ENCODE results near the gene RRAS2.
"Not testable (repeated sequence)": the region's sequence is repeated elsewhere in the genome, so short reads cannot be mapped to it uniquely, and the experiment has no call there.

RRAS2 gene

DNA sequence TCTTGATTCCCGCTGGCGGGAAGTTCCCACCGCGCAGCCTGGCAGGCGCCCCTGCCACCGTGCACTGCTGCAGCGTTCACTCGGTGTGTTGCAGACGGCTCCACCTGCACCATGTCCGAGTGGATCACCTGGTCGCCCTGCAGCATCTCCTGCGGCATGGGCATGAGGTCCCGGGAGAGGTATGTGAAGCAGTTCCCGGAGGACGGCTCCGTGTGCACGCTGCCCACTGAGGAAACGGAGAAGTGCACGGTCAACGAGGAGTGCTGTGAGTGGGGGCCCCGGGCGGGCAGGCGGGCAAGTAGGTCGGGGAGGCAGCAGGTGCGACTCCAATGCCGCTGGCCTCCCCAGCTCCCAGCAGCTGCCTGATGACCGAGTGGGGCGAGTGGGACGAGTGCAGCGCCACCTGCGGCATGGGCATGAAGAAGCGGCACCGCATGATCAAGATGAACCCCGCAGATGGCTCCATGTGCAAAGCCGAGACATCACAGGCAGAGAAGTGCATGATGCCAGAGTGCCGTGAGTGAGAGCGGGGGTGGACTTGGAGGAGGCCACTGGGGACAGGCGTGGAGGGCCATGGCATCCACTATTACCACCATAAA lies 99.7 kb downstream of the RRAS2 start:
- no peak for DNase-seq

DNA sequence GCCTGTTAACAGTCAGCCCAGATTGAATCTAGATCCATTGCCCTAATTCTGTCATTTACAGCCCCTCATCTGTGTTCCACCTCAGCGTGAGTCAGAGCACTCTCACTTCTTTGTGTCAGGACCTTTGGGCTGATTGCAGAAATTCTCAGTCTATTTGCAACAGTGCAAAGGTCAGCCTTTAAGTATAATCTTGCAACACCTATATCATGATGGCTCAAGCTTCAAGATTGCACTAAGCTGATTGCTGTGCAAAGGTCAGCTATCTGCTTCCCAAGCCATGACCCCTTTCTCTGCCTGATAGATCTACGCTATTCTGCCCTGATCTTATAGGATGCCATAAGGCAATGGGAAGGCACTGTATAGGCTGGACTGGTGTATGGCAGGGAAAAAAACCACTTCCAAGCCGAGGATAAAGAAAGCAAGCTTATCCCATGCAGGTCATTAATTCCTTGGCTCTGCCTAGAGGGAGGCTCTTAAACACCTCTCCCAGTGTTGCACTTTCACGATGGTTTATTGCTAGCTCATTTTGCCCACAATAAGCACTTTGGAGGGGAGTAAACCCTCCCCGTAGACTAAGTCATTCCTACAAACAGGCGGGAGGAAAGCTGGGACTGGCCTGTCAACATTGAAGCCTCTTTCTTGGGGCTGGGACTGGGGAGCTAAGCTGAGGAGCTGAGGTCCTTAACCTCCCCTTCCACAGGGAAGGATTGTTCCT lies 100.6 kb downstream of the RRAS2 start:
- no peak for DNase-seq

DNA sequence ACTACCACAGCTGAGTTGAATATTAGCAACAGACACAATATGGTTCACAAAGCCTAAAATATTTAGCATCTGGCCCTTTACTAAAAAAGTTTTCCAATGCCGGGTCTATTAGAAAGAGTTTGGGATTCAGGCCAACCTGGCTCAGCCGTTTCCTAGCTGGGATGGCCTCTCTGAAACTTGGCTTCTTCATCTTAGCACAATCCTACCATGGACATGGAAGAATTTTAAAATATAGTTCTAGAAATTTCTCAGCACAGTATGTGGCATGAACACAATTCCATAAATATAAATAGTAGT lies 103.8 kb downstream of the RRAS2 start:
- no peak for DNase-seq

DNA sequence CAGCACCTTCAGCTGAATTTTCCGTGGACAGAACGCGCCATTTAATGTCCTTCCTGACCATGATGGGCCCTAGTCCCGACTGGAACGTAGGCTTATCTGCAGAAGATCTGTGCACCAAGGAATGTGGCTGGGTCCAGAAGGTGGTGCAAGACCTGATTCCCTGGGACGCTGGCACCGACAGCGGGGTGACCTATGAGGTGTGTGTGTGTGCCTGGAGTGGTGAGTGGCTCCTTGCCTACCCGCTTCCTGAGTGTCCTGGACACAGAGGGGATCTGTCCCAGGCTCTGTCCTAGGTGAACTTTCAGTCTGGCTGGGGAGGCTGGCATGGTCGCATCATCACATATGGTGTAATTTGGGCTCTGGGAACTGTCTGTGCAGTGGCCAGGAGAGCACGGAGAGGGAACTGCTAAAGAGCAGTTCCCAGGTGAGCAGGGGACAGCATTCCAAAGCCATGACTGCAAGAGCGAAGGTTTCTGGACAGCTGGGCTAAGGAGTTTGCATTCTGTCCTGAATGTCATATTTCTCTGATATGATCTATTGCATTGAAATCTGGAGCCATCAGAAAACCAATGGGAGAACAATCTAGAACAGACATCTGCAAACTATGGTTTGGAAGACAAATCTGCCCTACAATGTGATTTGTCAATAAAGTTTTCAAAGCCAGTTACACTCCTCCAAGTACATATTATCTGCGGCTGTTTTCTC lies 104.3 kb downstream of the RRAS2 start:
- no peak for DNase-seq

DNA sequence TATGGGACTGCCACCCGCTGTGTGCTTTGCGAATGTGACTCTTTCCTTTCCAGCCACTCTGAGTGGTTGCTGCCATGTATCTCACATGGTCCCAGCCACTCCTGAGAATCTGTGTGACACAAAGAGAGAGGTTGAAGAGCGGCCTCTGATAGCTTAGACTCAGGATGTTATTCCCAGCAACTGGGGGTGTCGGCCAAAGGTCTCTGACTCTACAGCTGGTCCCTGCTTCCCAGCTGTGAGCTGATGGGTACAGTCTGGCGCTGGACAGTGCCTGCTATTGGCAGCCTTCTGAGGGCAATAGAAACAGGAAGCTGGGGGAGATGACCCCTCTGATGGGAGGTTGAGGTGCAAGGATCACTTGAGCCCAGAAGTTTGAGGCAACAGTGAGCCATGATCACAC lies 105.1 kb downstream of the RRAS2 start:
- DNase-seq, result no peak

DNA sequence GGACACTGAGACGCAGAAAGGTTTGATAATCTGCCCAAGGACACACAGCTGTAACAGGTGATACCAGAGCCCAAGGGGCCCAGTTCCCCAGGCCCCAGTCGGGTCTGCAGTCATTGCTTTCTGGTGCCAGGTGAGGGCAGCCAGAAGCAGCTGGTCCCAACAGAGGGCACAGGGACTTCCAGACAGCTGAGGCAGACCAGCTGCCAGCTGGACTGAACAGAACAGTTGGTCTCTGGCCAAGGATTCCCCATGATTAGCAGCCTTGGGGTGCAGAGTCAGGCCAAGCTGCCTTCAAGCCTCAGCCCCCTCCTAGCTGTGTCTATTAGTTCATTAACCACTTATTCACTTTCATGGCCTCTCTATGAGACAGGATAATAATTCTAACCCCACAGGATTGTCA lies 105.6 kb downstream of the RRAS2 start:
- peak in 7 of 56 donors; percentile 11 to 34 (median 20) for DNase-seq

DNA sequence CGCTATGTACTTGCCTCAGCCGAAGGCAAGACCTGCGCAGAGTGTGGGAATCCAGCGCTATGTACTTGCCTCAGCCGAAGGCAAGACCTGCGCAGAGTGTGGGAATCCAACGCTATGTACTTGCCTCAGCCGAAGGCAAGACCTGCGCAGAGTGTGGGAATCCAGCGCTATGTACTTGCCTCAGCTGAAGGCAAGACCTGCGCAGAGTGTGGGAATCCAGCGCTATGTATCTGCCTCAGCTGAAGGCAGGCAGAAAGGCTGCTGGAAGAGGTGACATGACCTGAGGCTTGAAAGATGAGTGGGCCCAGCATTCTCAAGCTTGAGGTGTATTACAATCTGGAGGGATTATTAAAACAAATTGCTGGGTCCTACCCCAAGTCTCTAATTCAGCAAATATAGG lies 106.5 kb downstream of the RRAS2 start:
- DNase-seq, result not testable (repeated sequence)

DNA sequence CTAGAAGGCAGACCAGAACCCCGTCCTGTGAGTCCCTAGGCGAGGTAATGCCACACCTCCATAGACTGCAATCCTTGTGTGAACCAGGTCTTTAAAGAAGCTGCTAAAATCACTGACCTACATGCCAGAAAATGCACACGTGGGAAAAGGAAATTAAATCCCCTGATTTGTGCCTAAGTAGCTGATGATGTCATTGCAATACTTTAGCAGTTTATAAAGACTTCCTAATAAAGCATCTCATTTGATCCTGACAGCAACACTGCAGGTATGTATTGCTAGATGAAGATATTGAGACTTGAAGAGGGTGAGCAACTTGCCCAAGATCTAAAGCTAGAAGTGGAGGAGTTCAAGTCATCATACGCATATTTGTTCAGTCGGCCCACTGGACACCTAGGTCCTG lies 107.2 kb downstream of the RRAS2 start:
- no peak for DNase-seq

DNA sequence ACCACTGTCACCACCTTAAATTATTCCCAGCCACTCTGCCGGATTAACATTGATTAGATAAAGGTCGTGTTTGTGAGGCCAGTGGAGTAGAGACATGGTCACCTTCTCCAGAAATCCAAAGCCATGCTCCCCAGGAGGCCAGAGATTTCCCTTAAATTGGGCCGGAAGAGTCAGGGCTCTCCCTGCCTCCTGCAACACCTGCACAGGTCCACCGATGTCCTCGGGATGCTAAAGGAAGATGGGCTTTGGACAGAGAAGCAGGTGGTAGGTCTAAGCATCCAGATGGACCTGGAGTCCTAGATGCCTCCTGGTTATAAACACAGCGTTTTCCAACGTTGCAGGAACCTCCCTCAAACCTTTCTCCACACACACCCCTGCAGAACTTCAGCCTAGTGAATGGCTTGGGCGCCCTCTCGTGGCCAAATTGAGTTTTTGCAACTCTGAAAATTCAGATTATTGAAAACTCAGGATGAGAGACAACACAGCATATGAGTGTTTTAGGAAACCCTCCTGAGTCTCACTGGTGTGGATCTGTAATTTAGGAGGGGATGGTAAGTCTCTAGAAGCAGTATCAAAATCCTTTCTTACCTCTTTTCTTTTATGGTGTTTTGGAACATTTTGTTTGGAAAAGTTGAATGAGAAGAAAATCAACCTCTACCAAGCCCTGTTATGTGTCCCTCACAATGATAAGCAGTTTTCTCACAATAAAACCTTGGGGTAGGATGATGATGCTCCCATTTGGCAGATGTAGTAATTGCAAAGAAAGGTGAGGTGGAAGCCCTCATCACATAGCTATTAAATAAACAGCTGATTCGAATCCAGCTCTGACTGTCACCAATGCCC lies 109.6 kb downstream of the RRAS2 start:
- DNase-seq, result peak in 44 of 56 donors; percentile 12 to 77 (median 38)

DNA sequence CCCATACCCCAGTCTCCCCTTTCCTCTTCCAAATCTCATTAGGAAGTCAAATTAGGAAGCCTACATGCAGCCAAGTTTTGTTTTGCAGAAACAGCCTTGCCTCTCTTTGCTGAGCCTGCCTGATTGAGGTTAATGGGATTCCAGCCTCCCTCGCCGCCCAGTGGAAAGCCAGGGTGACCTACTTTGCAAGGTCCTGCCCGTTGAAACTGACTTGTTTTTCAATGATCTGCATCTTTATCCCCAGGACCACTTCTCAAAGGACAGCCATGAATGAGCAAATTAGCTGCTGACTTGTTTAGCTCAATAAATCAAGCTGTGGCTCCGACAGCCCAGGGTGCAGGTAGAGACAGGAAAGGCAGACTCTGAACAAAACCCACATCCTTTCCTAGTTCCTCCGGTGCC lies 110.4 kb downstream of the RRAS2 start:
- peak in 44 of 56 donors; percentile 10 to 80 (median 47) for DNase-seq

DNA sequence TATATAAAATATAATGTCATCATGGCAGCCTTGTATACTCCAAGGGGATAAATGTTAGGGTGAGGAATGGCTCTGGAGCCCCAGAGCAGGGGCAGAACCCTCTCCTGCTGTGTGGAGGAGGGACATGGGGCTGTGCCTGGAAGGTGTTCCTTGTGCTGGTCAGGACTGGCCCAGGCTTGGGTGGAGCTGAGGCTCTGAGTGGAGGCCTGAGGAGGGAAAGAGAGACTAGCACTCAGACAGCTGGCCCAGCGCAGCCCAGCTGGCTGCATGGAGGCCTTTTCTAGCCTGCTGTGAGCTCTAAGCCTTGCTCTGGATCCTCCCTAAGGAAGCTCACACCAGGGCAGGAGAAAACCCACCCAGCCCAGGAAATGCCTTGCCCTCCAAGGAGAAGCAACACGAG lies 113.5 kb downstream of the RRAS2 start:
- no peak for DNase-seq

DNA sequence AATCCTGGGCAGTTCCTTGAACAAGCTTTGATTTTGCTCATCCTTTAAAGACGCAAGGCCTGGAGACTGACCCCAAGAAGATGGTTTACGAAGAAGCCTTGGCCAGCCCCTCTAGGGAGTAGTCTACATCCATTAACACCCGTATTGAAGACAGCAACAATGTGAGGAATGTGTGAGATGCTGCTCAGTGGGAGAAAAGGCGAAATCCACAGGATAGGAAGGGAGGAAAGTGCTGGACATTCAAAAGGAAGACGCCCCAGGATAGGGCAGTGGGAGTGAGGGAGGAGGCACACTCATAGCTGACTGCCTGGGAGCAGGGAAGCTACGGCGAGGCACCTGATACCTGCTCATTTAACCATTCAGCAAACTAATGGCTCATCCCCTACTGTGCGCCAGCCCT lies 114.1 kb downstream of the RRAS2 start:
- DNase-seq, result no peak

DNA sequence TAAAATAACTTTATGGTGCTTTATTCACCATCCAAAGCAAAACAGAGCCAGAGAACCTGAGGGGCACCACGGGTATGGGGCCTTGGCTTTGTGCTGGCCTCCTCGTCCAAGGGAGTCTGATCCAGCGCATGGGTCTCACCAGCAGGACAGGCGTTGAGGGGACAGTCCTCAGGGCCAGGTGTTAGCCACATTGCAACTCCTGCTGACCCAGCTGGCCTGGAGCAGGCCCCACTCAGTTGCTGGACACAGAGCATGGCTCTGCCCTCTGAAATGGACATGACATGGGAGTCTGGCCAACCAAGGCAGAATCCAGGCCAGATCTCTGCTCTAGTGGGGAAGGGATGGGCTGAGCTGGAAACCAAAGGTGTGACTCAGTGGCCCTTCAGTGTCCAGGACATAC lies 116.2 kb downstream of the RRAS2 start:
- DNase-seq, result no peak

DNA sequence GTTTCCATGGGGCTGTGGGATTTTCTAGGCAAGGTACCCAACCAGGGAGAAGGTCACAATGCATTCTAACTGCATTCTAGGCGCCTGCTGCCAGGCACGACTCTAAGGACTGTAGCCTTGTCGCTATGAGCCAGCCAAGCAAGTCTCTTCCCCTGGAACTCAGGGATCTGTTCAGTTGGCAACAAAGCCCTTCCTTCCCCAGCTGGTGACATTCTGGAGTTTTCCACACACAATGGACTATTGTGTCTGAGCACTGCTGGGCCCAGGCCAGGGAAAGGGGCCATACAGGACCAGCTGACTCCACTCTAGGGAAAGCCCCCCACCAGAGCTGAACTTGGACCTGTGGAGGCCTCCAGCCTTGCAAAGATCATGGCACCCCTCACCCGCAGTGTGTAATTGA lies 116.8 kb downstream of the RRAS2 start:
- peak in 29 of 56 donors; percentile 7 to 70 (median 38) for DNase-seq

DNA sequence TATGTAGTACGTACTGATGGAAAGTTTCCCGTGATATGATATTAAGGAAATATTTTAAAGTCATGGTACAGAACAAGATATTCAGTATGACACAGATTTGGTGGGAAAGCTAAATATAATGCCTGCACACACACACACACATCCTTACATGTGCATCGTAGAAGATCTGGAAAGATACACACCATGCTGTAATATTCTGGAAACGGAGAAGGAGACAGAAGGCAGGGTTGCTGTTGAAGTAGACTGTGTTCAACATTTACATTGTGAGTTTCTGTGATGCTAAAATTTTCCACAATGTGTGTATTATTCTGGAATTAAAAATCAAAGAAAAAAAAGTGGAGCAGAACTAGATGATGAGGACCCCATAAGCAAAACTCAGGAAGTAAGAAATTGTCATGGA lies 118.0 kb downstream of the RRAS2 start:
- DNase-seq, result no peak

DNA sequence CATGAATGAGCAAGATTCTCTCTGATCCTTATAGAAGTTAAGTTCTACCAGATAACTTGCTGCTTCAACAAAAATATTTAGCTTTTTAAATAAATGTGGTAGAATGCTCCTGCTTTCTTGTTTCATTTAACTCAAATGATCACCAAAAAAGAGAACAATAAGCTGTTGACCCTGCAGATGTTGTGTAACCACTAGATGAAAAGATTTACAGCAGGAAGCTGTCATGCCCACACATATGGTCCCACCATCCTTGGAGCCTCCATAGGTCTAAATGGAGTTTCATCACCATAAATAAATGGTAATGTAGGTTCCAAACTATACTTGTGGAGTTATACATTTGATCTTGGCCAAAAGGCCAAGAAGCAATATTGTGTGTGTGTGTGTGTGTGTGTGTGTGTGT lies 118.8 kb downstream of the RRAS2 start:
- no peak for DNase-seq

DNA sequence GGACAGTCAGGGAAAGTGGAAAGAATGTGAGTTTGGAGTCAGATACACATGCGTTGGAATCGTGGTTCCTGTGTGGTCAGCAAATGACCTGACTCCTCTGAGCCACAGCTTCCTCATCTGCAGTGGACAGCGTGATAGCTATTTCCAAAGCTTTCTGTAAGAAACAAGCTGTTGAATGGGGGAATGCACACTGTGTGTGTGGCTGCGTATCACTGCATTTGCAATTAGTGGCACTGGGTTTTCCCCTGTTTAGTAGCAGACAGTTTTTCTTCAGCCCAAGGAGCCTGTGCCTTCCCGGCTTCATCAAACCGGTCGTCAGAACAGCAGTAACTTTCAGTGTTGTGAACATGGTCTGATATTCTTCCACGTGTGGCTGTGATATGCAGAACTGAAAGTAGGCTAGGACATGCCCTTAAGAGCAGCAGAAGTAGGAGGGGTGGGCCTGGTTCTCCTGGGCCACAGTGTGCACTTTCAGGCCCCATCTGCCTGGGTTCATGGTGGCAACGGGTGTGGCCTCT lies 121.5 kb downstream of the RRAS2 start:
- DNase-seq, result peak in 19 of 56 donors; percentile 8 to 63 (median 27)

DNA sequence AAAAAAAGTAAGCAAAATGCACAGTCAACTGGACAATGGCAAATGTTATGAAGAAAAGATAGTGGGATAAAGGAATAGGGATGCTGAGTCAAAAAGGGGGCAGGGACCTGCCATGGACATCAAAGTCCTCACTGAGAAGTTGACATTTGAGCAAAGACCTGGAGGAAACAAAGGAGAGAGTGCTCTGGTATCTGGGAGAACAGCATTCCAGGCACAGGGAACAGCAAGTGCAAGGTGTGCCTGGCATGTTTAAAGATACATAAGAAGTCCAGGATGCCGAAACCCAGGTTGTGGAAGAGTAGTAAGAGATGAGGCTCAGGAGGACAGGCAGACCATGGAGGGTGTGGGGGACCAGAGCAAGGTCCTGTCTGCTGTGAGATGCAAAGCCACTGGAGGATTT lies 123.3 kb downstream of the RRAS2 start:
- no peak for DNase-seq

DNA sequence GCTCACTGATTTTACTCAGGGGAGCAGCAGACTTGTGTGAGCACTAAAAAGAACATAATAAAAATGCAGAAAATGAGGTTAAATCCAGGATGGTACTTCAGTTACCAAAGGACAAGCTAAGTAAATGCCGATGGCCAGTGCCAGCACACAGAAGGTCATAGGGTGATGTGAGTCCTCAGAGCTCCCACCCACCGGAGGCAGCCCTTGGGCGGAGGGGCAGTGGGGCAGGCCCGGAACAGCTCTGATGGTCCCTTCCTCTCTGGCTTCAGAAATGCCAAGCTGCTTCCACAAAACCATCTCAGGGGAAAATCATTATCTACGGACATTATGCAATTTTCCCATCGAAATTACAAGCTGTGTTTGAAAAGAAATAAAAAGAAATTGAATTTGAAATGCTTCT lies 124.5 kb downstream of the RRAS2 start:
- DNase-seq, result no peak

DNA sequence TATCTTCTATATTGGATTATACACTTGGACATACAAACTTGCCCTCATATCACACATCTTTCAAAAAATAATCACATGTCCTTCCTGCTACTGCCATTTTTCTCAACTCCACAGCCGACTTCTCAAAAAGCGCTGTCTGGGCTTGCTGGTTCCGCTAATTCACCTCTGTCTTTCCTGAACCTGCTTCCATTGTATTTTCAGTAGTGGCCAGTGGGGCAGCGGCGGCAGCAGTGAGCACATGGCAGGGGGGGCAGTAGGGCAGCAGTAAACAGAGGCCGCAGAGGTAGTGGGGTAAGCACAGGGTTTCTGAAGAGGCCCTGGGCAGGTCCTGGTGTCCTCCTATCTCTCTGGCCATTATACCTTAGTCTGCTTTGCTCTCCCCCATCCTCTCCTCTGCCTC lies 126.3 kb downstream of the RRAS2 start:
- no peak for DNase-seq

DNA sequence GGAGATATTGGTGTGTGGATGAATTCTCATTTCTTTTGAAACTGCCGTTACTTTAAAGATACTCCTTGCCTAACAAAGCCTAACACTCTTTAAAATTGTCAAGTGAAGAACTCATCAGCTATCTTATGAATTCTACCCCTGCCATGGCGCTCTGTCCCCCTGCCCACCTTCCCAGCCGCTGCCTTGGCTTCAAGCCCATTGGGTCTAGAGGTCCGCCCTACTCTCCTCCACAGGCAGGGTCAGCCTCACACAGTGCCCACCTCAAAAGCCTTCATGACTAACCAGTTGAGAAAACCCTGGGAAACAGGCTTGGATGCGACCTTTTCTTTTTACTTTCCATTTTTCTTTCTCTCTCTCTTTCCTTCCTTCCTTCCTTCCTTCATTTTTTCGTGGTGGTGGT lies 128.6 kb downstream of the RRAS2 start:
- DNase-seq, result no peak

DNA sequence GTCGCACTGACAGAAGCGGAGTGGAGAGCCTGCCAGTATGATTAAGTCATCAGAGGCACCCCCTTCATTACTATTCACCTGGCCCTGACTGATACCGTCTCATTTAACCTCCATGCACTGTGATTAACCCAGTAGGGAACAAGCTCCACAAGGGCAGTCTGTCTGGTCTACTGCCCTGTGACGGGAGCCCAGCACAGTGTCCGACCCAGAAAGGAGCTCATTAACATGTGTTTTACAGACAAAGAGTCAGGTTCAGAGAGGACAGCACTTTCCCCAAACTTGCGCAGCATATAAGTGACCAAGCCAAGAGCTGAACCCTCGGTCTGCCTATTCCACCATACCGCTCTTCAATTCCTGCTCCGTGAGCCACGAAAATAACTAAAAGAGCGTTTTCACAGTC lies 129.5 kb downstream of the RRAS2 start:
- no peak for DNase-seq
